Activated CD8-positive, alpha-beta memory T cell treated with anti-CD3 and anti-CD28 coated beads for 36 hours (primary cell): ENCODE data around the gene RASA2. TPM values are rescaled to one million over a fixed set of nuclear protein-coding genes. Genes with fewer than 3 reads are reported as not detected.

ENCODE experiments used
- CTCF ChIA-PET: fragments of 350-600 bp; sonication (Branson Sonifier 250); formaldehyde crosslinking; loops from one replicate; lab custom pipeline; 2021; ENCODE audit warnings: antibody characterized with exemption; lab: Charles Lee
- POLR2A ChIA-PET: fragments of 350-600 bp; sonication (Branson Sonifier 250); formaldehyde crosslinking; loops from one replicate; lab custom pipeline; 2021; ENCODE audit warnings: antibody characterized with exemption; lab: Charles Lee
- total RNA-seq, 2 experiments: library from RNA; stranded (reverse); gene quantifications; one replicate each; pipeline ENCODE4 v1.2.3, GENCODE V29; 2021

Gene RASA2
- total RNA-seq: 10 to 100 TPM; 36.6 to 39.2 TPM

GRCh38 chr3:141486746-141487520 lies at the start of gene RASA2:
Gene RASA2, plus strand, starts transcription at chr3:141487027. Its CDS starts 57 bp downstream, at chr3:141487084.
- ChIA-PET POLR2A (interaction anchor here (0.6 to 4.7 kb wide), 7 partner anchors 10 to 74 kb away, joined by 3 to 53 read pairs (median 5); no protein-coding TSS in a partner anchor), CTCF (interaction anchor here (0.6 to 2.0 kb wide), 12 partner anchors 12 to 251 kb away, joined by 3 to 11 read pairs (median 3); partner anchors contain the start of gene RNF7)

- ChIA-PET CTCF (interaction anchor here (0.6 to 3.4 kb wide), 8 partner anchors 13 to 79 kb away, joined by 3 to 25 read pairs (median 4); no protein-coding TSS in a partner anchor), POLR2A (no interaction called here)
Measured at GRCh38 chr3:141439589-141439988, 47.2 kb upstream of the RASA2 start.

- POLR2A ChIA-PET: interaction anchor here (0.7 to 1.4 kb wide), 2 partner anchors 30 to 38 kb away, joined by 5 to 9 read pairs; no protein-coding TSS in a partner anchor
- CTCF ChIA-PET: interaction anchor here (0.6 to 4.3 kb wide), 11 partner anchors 12 to 129 kb away, joined by 3 to 25 read pairs (median 5); no protein-coding TSS in a partner anchor
Measured at GRCh38 chr3:141440942-141441341, 45.9 kb upstream of the RASA2 start.

GRCh38 chr3:141441381-141442364 lies 45.2 kb upstream of the RASA2 start:
- ChIA-PET POLR2A (interaction anchor here (1.2 to 1.4 kb wide), 2 partner anchors 13 to 38 kb away, joined by 5 to 7 read pairs; no protein-coding TSS in a partner anchor), CTCF (interaction anchor here (0.6 to 4.3 kb wide), 23 partner anchors 10 to 139 kb away, joined by 3 to 25 read pairs (median 4); no protein-coding TSS in a partner anchor)

GRCh38 chr3:141442446-141442845 lies 44.4 kb upstream of the RASA2 start:
- ChIA-PET POLR2A (interaction anchor here (1.2 kb wide), 1 partner anchor 12 kb away, joined by 7 read pairs; no protein-coding TSS in a partner anchor), CTCF (interaction anchor here (0.9 to 4.3 kb wide), 20 partner anchors 10 to 140 kb away, joined by 3 to 25 read pairs (median 4); no protein-coding TSS in a partner anchor)

GRCh38 chr3:141442914-141443313 lies 43.9 kb upstream of the RASA2 start:
- ChIA-PET CTCF (interaction anchor here (1.4 to 4.3 kb wide), 7 partner anchors 10 to 140 kb away, joined by 3 to 25 read pairs (median 16); no protein-coding TSS in a partner anchor), POLR2A (no interaction called here)

GRCh38 chr3:141444586-141445285 lies 42.1 kb upstream of the RASA2 start:
- ChIA-PET CTCF (interaction anchor here (4.3 kb wide), 1 partner anchor 133 kb away, joined by 16 read pairs; no protein-coding TSS in a partner anchor), POLR2A (no interaction called here)

- ChIA-PET CTCF (interaction anchor here (0.7 kb wide), 1 partner anchor 135 kb away, joined by 3 read pairs; no protein-coding TSS in a partner anchor), POLR2A (no interaction called here)
Measured at GRCh38 chr3:141445990-141446389, 40.8 kb upstream of the RASA2 start.

- ChIA-PET CTCF (interaction anchor here (3.4 kb wide), 1 partner anchor 135 kb away, joined by 11 read pairs; no protein-coding TSS in a partner anchor), POLR2A (interaction anchor here (0.7 kb wide), 1 partner anchor 701 kb away, joined by 5 read pairs; no protein-coding TSS in a partner anchor)
Measured at GRCh38 chr3:141446737-141447136, 40.1 kb upstream of the RASA2 start.

GRCh38 chr3:141447383-141447782 lies 39.4 kb upstream of the RASA2 start:
- POLR2A ChIA-PET: interaction anchor here (0.7 kb wide), 1 partner anchor 700 kb away, joined by 5 read pairs; no protein-coding TSS in a partner anchor
- CTCF ChIA-PET: interaction anchor here (3.4 kb wide), 1 partner anchor 136 kb away, joined by 11 read pairs; no protein-coding TSS in a partner anchor

- POLR2A ChIA-PET: no interaction called here
- CTCF ChIA-PET: interaction anchor here (1.7 to 3.4 kb wide), 2 partner anchors 137 to 144 kb away, joined by 6 to 11 read pairs; no protein-coding TSS in a partner anchor
Measured at GRCh38 chr3:141448606-141449220, 38.1 kb upstream of the RASA2 start.

GRCh38 chr3:141449424-141449823 lies 37.4 kb upstream of the RASA2 start:
- POLR2A ChIA-PET: no interaction called here
- CTCF ChIA-PET: interaction anchor here (0.6 to 3.4 kb wide), 4 partner anchors 10 to 183 kb away, joined by 3 to 11 read pairs (median 6); no protein-coding TSS in a partner anchor

GRCh38 chr3:141450727-141451375 lies 36.0 kb upstream of the RASA2 start:
- ChIA-PET CTCF (no interaction called here), POLR2A (interaction anchor here (0.7 kb wide), 1 partner anchor 205 kb away, joined by 3 read pairs; no protein-coding TSS in a partner anchor)

- ChIA-PET POLR2A (interaction anchor here (1.2 kb wide), 1 partner anchor 140 kb away, joined by 5 read pairs; no protein-coding TSS in a partner anchor), CTCF (interaction anchor here (0.6 to 5.1 kb wide), 13 partner anchors 8 to 185 kb away, joined by 3 to 52 read pairs (median 5); no protein-coding TSS in a partner anchor)
Measured at GRCh38 chr3:141452045-141452444, 34.8 kb upstream of the RASA2 start.

GRCh38 chr3:141452773-141453172 lies 34.1 kb upstream of the RASA2 start:
- ChIA-PET CTCF (interaction anchor here (0.6 to 5.1 kb wide), 11 partner anchors 8 to 148 kb away, joined by 3 to 52 read pairs (median 5); no protein-coding TSS in a partner anchor), POLR2A (interaction anchor here (0.6 to 1.2 kb wide), 3 partner anchors 141 to 143 kb away, joined by 3 to 5 read pairs (median 5); no protein-coding TSS in a partner anchor)

- CTCF ChIA-PET: interaction anchor here (1.1 to 5.1 kb wide), 9 partner anchors 13 to 175 kb away, joined by 3 to 52 read pairs (median 14); no protein-coding TSS in a partner anchor
- POLR2A ChIA-PET: interaction anchor here (1.1 kb wide), 1 partner anchor 50 kb away, joined by 3 read pairs; no protein-coding TSS in a partner anchor
Measured at GRCh38 chr3:141454054-141454453, 32.8 kb upstream of the RASA2 start.
